NK-92 treated with Interleukin-12 subunit alpha and Interleukin-12 subunit beta, amount 100 ng/mL, for 24 hours (cell line): ENCODE data around the gene COL6A5.
"Not testable (repeated sequence)": the region's sequence is repeated elsewhere in the genome, so short reads cannot be mapped to it uniquely, and the experiment has no call there.

Source experiments
- DNase-seq: peaks from one replicate; lab custom pipeline; 2025; lab: John Stamatoyannopoulos, UW

COL6A5 gene

GRCh38 chr3:130345487-130346079, at the start of gene COL6A5:
TSS of gene COL6A5 (plus strand) at chr3:130345672. CDS start at chr3:130373639, 27,967 bp downstream.
- DNase-seq: no peak

GRCh38 chr3:130299531-130299930, 45.9 kb upstream of the COL6A5 start:
- DNase-seq: no peak

GRCh38 chr3:130300888-130301287, 44.6 kb upstream of the COL6A5 start:
- DNase-seq: no peak

- DNase-seq: no peak
These were observed 35.4 kb upstream of the COL6A5 start for GRCh38 chr3:130310109-130310508.

- no peak for DNase-seq
These were observed 33.1 kb upstream of the COL6A5 start for GRCh38 chr3:130312374-130312773.

- DNase-seq: no peak
These were observed 29.3 kb upstream of the COL6A5 start for GRCh38 chr3:130316169-130316568.

GRCh38 chr3:130323503-130323902, 22.0 kb upstream of the COL6A5 start:
- DNase-seq: no peak

GRCh38 chr3:130340766-130341165, 4.7 kb upstream of the COL6A5 start:
- DNase-seq: no peak

- no peak for DNase-seq
These were observed 4.1 kb upstream of the COL6A5 start for GRCh38 chr3:130341388-130341787.

GRCh38 chr3:130341882-130342281, 3.6 kb upstream of the COL6A5 start:
- DNase-seq: no peak

- no peak for DNase-seq
These were observed 2.4 kb upstream of the COL6A5 start for GRCh38 chr3:130342821-130343661.

- not testable (repeated sequence) for DNase-seq
These were observed 2.8 kb downstream of the COL6A5 start for GRCh38 chr3:130348258-130348657.

GRCh38 chr3:130354430-130354829, 9.0 kb downstream of the COL6A5 start:
- no peak for DNase-seq

GRCh38 chr3:130374033-130374432, 28.6 kb downstream of the COL6A5 start:
- no peak for DNase-seq

GRCh38 chr3:130374908-130375307, 29.4 kb downstream of the COL6A5 start:
- no peak for DNase-seq

- no peak for DNase-seq
These were observed 32.6 kb downstream of the COL6A5 start for GRCh38 chr3:130377960-130378676.

GRCh38 chr3:130378677-130379191, 33.3 kb downstream of the COL6A5 start:
- no peak for DNase-seq

- no peak for DNase-seq
These were observed 33.8 kb downstream of the COL6A5 start for GRCh38 chr3:130379274-130379673.

GRCh38 chr3:130380398-130380797, 34.9 kb downstream of the COL6A5 start:
- no peak for DNase-seq

GRCh38 chr3:130383424-130383823, 38.0 kb downstream of the COL6A5 start:
- no peak for DNase-seq

- no peak for DNase-seq
These were observed 39.1 kb downstream of the COL6A5 start for GRCh38 chr3:130384476-130385025.

GRCh38 chr3:130386604-130387263, 41.3 kb downstream of the COL6A5 start:
- DNase-seq: no peak
